ENCODE data around the gene AGBL3.

AGBL3 gene

GRCh38 chr7:134986363-134987251 is at the start of gene AGBL3:
Gene AGBL3, plus strand, starts transcription at chr7:134986508. Its CDS starts 1,426 bp downstream, at chr7:134987934.
- DNase-seq, result peak; percentile 90

DNA sequence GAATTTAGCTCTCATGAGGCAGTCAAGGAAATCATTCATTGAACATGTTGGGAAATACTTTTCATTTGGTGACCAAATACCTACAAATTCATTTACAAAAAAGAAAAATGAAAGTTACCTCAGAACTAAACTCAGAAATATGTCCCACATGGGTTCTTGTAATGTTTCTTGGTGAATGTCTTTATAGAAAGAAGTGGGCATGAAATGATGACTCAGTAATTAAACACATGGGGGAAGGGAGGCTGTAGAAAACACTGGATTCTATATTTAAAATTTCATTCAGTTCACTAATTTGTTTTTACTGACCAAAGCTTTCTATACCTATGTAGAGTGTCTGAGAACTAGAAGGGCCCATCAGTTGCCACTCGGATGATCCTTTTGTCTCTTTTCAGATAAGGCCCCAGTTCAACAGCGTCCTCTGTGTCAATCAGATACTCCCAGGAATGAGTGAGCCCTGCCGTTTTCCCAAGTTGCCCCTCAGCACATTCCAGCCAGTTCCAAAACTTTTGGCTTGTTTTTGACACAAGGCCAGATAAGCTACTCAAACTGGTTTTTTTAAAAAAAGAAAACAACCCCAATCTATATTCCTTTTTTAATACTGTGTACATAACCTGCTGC is 49.3 kb upstream of the AGBL3 start:
- DNase-seq, result no peak

- DNase-seq, result no peak
These were observed 48.2 kb upstream of the AGBL3 start for GRCh38 chr7:134938141-134938540.

GRCh38 chr7:134939136-134939535 is 47.2 kb upstream of the AGBL3 start:
- DNase-seq, result no peak

DNA sequence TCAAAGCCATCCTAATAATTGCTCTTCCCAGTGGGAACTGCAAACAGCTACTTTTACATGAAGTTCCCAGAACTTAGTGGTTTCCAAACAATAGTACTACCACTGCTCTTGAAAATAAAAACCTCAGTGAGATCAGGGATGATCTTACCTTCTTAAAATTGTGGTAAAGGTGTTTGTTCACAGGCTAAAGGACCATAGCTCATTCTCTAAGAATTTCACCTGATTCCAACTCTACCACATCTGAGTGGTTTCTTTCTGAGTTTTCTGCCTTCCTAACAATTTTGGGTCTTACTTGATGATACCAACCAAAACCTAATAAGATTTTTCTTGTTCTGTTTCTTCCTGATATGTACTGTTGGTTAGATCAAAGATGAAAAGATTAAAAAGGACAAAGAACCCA is 45.6 kb upstream of the AGBL3 start:
- no peak for DNase-seq

- no peak for DNase-seq
These were observed 45.0 kb upstream of the AGBL3 start for GRCh38 chr7:134941185-134941900.

GRCh38 chr7:134941952-134942351 is 44.4 kb upstream of the AGBL3 start:
- DNase-seq, result no peak

DNA sequence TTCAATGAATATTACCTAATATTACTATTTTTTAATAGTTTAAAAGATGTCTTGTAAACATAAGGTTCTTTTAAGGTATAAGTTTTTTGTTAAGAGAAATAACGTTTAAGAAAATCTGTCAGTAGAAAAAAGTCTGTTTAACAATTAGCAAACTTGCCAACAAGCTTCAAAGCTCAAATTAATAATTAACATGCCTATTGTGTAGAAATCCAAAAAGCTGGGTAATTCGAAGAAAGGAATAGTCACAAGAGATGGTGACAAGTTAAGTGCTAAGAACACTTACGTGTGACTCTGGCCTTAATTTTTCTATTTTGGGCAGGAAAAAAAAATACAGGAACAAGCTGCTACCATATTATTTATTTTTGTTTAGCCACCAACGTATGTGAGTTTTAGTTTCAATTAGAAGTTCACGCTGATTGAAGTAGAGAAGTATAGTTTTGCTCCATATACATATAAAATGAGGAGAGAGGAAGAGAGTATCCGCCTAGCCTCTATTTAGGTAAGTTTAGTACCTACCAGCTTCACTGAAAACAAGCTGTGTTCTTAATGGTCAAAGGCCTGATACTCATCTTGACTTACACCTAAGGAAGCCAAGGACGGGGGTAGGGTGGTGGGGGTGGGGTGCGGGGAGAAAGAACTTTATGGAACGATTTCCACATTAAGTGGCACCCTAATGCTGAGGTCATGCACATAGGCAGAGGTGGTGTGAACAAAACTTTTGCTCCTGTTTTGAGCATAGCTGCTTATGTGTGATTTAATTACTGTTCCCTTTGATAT is 43.4 kb upstream of the AGBL3 start:
- DNase-seq, result no peak

DNA sequence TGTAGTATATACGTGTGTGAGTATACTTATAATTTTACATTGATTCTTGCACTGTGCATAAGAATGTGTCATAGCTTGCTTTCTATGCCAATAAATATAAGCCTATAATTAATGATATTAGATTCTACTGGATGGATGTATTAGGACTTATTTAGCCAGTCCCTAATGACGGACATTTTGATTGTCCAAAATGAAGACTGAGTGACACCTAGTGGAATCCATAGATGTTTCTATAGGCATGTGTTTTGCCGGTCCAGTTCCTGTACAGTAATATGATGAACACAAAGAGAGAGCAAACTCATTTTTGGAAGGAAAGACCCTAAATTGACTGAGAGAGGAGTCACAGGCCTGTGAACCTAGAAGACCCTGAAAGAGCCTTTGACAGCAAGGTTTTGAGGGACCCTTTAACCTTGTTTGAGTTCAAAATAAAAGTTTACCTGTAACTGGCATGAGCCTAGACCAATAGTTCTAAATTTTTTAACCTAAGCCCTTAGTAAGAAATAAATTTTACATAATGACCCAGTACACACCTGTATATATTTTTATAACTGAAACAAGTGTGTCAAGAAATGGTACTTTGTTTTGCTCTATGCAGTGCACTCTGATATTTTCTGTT is 42.4 kb upstream of the AGBL3 start:
- peak; percentile 7 for DNase-seq

- DNase-seq, result no peak
These were observed 40.6 kb upstream of the AGBL3 start for GRCh38 chr7:134945691-134946090.

GRCh38 chr7:134946260-134946659 is 40.0 kb upstream of the AGBL3 start:
- DNase-seq, result no peak

- DNase-seq, result no peak
These were observed 39.0 kb upstream of the AGBL3 start for GRCh38 chr7:134947329-134947728.

GRCh38 chr7:134947831-134948230 is 38.5 kb upstream of the AGBL3 start:
- DNase-seq, result no peak

DNA sequence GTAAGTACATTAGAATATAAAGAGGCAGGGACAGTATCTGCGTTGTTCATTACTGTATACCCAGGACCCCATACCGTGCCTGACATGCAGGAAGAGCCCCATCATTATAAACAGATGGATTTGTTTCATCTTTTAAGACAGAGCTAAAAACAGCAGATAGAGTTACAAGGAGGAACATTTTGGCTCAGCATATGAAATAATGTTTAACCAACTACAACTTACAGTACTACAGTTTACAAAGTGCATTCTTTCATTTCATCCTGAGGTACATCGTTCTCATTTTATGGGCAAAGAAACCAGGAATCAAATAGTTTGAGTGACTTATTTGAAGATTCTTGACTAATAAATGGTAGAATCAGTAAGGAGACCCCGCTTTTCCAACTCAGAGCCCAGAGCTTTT is 38.1 kb upstream of the AGBL3 start:
- DNase-seq, result no peak

DNA sequence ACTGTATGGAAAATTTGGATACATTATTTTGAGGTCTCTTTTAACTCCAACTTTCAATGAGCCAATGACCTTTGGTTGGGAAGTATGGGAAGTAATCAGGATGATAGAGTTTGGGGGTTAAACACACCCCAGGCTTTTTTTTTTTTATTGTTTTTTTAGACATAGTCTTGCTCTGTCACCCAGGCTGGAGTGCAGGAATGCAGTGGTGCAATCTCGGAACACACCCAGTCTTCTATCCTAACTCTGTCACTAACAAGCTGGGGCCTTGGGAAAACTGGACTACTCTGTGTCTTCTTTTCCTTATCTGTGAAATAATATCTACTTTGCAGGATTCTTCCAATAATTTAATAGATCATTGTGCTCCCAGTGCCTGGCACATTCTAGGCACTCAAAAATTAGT is 37.6 kb upstream of the AGBL3 start:
- no peak for DNase-seq

DNA sequence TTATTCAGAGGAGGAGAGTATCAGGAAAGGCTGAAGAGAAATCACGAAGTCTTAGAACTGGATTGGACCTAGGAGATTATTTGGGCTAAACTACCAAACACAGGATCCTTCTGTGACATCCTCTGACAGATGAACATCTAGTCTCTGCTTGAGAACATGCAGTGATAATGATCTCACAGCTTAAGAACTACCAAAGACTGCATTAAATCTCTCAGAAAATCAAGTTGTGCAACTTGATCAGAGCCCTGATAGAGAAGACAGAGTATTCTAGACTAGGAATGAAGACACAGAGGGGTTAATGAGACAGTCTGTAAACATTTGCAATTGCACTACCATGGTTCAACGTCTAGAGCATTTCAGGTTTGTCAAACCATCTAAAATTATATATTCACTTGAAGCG is 37.1 kb upstream of the AGBL3 start:
- no peak for DNase-seq

DNA sequence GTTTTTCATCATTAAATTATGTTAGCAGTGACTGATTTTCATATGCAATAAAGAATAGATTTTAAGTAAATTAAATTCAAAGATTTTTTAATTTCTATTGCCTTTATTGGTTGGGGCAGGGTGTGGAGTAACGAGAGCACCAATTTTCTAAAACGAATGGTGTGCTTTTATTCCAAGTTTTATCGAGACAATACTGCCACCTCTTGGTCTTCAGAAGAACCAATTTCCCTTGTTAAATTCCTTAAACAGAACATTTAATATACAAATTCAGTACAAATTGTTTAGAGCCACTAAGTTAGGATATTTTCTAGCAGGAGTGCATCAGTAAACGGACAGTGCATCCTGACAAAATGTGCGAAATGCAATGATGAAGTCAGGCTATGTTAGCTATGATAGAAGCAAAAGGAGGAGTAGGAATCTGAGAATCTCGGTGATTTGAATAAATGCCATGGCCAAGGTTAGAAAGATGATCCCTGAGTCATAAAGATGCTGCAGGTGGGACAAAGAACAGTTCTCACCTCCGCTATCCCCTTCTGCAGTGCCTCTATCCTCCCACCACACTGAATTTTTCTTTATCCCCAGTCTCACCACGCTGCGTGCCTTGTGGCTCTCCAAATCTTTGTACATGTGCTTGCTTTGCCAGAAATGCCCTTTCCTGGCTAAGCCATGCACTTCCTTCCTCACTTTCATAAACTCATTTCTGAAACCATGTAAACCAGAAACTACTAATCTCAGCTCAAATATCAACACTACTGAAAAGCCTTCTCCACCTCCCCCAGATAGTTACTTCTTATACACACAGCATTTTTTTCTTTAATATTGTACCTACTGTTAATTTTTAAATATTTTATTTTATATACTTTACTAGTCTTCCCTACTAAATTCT is 31.9 kb upstream of the AGBL3 start:
- peak; percentile 30 for DNase-seq

DNA sequence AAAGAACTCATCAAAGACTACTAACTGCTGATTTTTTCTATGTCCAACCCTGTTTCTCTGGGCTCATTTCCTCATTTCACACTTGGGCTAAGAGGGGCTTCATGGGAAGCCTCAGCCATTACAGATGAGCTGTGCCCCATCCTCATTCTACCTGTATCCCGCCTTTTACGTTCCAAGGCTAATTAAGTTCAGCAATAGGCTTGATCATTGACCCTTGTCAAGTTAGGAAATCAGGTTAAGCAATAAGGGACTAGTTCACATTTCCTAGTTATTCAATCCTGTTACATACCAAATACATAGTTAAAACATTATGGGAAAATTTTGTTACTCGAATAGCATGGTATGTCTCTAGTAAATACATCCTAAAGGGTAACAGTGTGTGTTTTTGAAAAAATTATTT is 29.3 kb upstream of the AGBL3 start:
- DNase-seq, result no peak

DNA sequence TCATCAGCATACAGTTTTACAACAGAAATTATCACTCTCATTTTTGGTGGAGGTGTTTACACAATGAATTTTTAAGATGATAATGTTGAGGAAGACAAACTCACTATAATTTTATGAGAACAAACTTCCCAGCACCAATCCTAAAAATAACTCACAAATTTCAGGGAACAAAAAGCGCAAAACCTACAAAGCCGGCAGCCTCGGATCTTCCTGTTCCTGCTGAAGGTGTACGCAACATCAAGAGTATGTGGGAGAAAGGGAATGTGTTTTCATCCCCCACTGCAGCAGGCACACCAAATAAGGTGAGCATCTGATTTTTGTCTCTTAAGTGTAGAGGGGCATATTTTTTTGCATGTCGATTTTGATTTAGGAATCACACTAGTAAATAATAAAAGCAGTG is 26.5 kb upstream of the AGBL3 start:
- DNase-seq, result no peak

- no peak for DNase-seq
These were observed 24.0 kb upstream of the AGBL3 start for GRCh38 chr7:134962270-134962780.

DNA sequence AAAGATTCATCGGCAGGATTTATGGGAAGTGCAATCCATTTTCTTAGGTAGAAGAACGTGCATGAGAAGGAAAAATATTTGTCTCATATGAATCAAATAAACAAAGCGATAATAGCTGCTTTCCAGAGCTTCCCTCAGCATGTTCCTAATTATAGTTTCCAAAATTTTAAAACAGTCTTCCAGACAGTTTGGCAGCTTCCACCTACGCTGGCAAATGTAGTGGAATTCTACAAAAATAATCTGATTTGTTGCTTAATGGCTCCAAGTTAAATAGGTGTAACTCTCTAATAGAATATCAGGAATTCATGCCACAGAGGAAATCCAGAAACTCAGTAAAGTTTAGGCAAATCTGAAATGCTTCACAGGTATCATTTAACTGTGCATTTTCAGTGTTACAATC is 23.3 kb upstream of the AGBL3 start:
- no peak for DNase-seq

Data from SHP77 treated with DMSO at 0.1 percent for 48 hours (cell line).